ENCODE results near the gene PLCL2.

Gene PLCL2

DNA sequence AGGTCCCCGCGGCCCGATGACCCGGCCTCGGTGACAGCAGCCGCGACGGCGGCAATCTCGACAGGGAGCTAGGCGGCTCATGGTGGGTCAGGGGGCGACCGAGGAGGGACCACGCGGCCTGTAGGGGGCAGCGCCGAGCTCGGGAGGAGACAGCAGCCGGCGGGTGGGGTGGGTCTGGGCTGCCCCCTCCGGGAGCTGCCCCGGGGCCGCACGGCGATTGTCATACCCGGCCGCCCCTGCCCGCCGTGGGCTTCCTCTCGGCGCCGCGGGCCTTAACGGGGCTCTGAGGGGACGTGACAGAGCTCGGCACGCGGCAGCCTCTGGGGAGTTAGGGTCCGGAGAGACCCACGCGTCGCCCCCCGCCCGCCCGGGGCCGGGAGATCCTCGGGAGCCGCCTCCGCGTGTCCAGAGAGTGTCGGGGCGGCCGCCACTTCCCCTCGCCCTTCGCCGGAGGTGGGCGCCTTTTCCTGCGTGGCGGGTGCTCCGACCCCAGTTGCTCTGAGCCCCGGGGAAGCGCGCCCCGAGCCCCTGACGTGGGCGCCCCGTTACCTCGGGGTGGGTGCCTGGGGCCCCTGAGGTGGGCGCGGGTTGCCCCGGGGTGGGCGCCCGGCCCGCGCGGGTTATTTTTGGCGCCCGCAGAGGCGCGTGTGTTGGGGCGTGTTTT, 539 bp upstream of the PLCL2 start:
- peak overlapping the region; percentile 93 for H3K4me3 ChIP-seq
- TF ChIP-seq, protein P1, sequence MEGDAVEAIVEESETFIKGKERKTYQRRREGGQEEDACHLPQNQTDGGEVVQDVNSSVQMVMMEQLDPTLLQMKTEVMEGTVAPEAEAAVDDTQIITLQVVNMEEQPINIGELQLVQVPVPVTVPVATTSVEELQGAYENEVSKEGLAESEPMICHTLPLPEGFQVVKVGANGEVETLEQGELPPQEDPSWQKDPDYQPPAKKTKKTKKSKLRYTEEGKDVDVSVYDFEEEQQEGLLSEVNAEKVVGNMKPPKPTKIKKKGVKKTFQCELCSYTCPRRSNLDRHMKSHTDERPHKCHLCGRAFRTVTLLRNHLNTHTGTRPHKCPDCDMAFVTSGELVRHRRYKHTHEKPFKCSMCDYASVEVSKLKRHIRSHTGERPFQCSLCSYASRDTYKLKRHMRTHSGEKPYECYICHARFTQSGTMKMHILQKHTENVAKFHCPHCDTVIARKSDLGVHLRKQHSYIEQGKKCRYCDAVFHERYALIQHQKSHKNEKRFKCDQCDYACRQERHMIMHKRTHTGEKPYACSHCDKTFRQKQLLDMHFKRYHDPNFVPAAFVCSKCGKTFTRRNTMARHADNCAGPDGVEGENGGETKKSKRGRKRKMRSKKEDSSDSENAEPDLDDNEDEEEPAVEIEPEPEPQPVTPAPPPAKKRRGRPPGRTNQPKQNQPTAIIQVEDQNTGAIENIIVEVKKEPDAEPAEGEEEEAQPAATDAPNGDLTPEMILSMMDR (IDR thresholded peaks at IDR 0.05): no peak
- peak; percentile 79 for DNase-seq (ENCODE audit: low spot score)
- peak overlapping the region; percentile 72 to 88 for H3K27ac ChIP-seq

DNA sequence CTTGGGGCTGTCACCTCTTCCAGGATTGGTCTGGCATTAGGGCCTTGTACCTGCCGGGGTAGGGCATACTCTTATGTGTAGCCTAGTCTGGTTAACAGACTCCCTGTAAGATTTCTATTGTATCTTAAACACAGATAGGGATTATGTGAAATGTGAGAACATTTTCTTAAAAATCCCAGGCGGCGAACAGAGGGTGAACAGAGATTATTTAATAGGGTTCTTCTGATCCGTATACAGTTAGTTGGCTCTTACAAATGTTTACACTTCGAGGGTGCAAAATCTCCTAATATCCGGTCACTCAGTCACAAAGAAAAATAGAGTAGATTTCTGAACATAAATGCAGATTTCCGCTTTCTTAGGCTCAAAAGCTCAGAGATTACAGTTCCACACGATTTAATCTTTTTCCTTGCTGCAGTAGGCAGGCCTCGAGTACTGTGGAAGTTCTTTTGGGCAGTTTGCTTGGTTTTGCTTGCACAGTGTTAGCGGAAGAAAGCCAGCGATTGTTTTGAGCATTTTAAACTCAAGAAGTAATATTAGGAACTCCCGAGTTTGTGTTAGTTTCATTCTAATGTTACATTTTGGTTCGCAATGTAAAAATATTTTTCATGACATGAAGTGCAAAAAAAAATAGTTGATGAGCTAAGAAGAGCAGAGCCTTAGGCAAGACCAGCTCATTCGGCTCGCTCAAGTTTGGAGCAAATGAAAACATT, 993 bp downstream of the PLCL2 start:
- TF ChIP-seq, protein P1 (IDR thresholded peaks at IDR 0.05): no peak
- peak overlapping the region; percentile 72 to 88 for H3K27ac ChIP-seq
- no peak for DNase-seq (ENCODE audit: low spot score)

DNA sequence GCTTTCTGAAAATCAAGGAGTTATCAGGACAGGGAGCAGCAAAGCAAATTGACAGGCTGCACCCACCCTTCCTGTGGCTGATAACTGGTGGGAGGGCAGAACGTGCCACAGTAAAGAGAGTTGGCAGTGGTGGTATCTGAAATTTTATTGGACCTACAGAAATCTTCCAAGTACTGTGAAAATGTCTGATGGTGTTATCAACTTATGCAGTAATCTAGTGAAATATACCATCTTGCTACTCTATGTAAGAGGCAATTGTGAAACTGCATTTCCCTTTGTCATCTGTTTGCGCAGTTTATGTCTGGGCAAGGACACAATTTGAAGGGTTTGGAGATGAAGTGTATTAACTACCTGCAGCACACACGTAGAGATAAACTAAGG, 1.5 kb downstream of the PLCL2 start:
- Histone ChIP-seq H3K27ac (peak overlapping the region; percentile 72 to 88), H3K4me3 (peak overlapping the region; percentile 93)
- TF ChIP-seq, protein P1 (IDR thresholded peaks at IDR 0.05): no peak
- DNase-seq (ENCODE audit: low spot score): no peak

More for the DNA sequence above, 993 bp downstream of the PLCL2 start:
- H3K4me3 ChIP-seq: peak overlapping the region; percentile 93

DNA sequence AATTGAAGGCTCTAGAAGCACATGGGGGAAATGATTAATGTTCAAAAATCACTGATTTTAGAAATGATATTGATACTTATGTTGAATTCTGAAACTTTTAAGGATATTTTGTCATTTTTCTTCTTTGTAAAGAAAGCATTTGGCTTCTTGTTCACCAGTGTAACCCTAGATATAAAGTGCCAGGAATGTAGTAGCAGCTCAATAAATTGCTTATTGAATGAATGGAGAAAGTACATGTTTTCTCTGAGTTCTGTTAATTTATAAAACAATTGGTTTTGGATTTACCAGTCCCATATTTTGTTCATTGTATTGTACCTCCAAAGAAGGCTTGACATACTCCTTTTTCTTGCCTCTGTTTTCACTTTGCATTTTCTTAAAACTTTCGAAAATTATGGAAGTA, 2.4 kb downstream of the PLCL2 start:
- no peak for DNase-seq (ENCODE audit: low spot score)
- Histone ChIP-seq H3K27ac (no peak overlapping the region), H3K4me3 (no peak overlapping the region)
- TF ChIP-seq, protein P1 (IDR thresholded peaks at IDR 0.05): no peak

DNA sequence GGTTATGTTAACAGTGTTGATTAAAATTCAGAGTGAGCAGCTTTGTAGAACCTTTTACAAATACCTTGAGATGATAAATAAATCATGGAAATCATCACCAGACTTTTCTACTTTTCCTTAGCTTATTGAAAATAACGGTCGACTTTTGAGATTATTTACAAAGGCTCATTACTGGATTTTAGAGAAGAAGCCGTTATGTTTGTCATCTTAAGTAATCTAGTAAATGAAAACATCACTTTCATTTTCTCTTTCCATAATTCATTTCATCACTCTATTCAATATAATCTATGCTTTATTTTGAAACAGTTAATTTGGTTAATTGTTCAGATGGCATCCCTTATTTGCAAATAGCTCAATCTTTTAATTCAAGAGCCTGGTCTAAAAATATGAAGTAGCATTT, 3.6 kb downstream of the PLCL2 start:
- TF ChIP-seq, protein P1 (IDR thresholded peaks at IDR 0.05): no peak
- no peak overlapping the region for H3K27ac ChIP-seq
- peak overlapping the region; percentile 23 for H3K4me3 ChIP-seq
- DNase-seq (ENCODE audit: low spot score): no peak

DNA sequence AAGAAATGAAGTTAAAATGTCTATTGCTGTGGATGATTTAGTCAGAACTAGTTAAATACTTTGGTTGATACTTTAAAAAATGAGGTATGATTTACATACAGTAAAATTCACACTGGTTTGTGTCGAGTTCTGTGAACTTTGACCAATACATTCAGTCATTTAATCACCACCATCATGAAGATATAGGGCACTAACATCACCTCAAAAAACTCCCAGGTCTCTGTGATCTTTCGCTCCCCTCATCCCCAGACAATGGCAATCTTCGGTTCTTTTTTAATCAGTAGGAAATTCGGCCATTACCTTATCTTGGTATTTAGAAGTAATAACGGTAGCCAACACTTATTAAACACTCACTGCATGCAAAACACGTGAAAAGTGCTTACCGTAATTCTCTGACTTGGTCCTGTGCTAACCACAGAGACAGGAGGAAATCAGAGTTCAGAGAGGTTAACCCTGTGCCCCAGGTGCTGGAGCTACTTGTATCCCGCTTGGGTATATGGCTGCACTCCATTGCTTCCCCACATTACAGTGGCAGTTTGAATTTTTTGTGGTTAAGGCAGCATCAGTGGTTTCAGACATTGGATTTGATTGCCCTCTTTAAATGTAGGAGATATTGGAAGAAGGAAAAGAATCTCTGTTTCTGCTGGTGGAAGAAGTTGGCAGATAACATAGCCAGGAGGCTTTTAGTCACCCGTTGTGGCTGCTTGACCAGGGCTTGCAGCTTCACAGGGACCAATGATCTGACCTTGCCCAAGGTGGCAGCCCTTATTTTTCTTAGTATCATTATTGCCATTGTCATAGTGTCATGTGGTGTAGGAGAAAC, 4.2 kb downstream of the PLCL2 start:
- no peak for DNase-seq (ENCODE audit: low spot score)
- peak overlapping the region; percentile 23 for H3K4me3 ChIP-seq
- TF ChIP-seq, protein P1 (IDR thresholded peaks at IDR 0.05): no peak
- H3K27ac ChIP-seq: no peak overlapping the region
